Left ventricle myocardium inferior (tissue), 1 donor: ENCODE measurements around the gene PHF19. TPM values are rescaled to one million over a fixed set of nuclear protein-coding genes. Genes with fewer than 3 reads are reported as not detected.

Experiments
- DNase-seq: peaks from one replicate; pipeline ENCODE4 v3.0.0-alpha.2; 2020
- H3K27ac ChIP-seq: fragments of 200-600 bp; replicated peaks from 2 replicates; pipeline ENCODE4 v1.8.0; 2021
- H3K27me3 ChIP-seq: fragments of 200-600 bp; 2 replicates; pipeline ENCODE4 v1.8.0; 2021; ENCODE audit warnings: low read depth
- H3K36me3 ChIP-seq: fragments of 200-600 bp; 2 replicates; pipeline ENCODE4 v1.8.0; 2021
- H3K4me1 ChIP-seq: fragments of 200-600 bp; 2 replicates; pipeline ENCODE4 v1.8.0; 2021
- H3K4me3 ChIP-seq: fragments of 200-600 bp; 2 replicates; pipeline ENCODE4 v1.8.0; 2021; ENCODE audit warnings: mild to moderate bottlenecking, moderate library complexity
- H3K9me3 ChIP-seq: fragments of 200-600 bp; replicated peaks from 2 replicates; pipeline ENCODE4 v1.8.0; 2021
- intact Hi-C: fragments of 100-400 bp; cut with micrococcal nuclease; formaldehyde crosslinking; loops from one replicate; pipeline ENCODE4 v1.11.0; 2022
- total RNA-seq: library from RNA; stranded (reverse); fragmentation: NEBNext Ultra II Directional; extraction: Animal tissue kit (Norgen Biotek cat#: 25700); gene quantifications from one replicate; pipeline ENCODE4 v1.2.1, GENCODE V29; 2021
- TF ChIP-seq, protein P1 (sequence below): fragments of 200-600 bp; IDR thresholded peaks from 2 replicates; pipeline ENCODE4 v1.8.0; 2021; ENCODE audit warnings: antibody characterized with exemption, mild to moderate bottlenecking, borderline replicate concordance
- donor health status: DM: no; HTN: yes; CAD: no; lungs with severe emphysema.

The PHF19 gene
- total RNA-seq, 1 donor from 2014 or later: 13.0 TPM

DNA sequence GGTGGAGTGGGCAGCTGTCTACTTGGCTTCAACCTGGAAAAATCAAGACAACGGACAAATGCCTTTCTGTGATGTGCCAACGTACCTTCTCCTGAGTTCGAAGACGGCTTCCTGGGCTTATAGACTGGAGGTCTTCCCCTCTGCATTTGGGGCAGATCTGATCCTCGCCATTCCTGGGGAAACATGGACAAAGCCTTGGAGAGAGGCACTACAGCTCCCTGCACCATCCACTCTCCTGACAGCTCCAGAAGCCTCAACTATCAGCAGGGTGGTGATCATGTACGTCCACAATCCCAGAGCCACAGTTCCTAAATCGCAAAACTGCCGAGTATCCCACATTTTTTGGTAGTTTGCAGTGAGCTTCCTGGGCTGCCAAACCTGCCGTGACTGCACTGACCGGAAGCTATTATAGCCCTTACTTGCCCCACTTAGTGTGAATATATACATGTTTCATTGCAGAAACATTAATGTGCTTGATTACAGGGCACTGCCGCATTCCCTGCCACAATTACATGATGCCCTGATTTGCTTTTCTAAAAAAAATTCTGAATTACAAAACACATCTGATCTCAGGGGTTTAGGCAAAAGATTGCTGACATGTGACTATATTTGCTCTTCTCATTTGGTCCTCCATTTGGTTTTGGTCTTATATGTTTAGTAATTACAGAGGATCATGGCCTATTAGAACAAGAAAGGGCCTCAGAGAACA is 46.8 kb upstream of the PHF19 start:
- Histone ChIP-seq H3K36me3 (no peaks in the 10 kb centered on the region), H3K4me1 (peaks cover 45% of the 10 kb centered on the region), H3K9me3 (no peaks in the 10 kb centered on the region), H3K4me3 (no peak overlapping the region), H3K27ac (peak overlapping the region; percentile 80), H3K27me3 (no peaks in the 10 kb centered on the region)
- intact Hi-C loops: loop anchor here (10.0 kb wide), 1 partner anchor 49 kb away; the partner anchor contains the start of gene PHF19
- DNase-seq: no peak
- TF ChIP-seq, protein P1, sequence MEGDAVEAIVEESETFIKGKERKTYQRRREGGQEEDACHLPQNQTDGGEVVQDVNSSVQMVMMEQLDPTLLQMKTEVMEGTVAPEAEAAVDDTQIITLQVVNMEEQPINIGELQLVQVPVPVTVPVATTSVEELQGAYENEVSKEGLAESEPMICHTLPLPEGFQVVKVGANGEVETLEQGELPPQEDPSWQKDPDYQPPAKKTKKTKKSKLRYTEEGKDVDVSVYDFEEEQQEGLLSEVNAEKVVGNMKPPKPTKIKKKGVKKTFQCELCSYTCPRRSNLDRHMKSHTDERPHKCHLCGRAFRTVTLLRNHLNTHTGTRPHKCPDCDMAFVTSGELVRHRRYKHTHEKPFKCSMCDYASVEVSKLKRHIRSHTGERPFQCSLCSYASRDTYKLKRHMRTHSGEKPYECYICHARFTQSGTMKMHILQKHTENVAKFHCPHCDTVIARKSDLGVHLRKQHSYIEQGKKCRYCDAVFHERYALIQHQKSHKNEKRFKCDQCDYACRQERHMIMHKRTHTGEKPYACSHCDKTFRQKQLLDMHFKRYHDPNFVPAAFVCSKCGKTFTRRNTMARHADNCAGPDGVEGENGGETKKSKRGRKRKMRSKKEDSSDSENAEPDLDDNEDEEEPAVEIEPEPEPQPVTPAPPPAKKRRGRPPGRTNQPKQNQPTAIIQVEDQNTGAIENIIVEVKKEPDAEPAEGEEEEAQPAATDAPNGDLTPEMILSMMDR: no peak

DNA sequence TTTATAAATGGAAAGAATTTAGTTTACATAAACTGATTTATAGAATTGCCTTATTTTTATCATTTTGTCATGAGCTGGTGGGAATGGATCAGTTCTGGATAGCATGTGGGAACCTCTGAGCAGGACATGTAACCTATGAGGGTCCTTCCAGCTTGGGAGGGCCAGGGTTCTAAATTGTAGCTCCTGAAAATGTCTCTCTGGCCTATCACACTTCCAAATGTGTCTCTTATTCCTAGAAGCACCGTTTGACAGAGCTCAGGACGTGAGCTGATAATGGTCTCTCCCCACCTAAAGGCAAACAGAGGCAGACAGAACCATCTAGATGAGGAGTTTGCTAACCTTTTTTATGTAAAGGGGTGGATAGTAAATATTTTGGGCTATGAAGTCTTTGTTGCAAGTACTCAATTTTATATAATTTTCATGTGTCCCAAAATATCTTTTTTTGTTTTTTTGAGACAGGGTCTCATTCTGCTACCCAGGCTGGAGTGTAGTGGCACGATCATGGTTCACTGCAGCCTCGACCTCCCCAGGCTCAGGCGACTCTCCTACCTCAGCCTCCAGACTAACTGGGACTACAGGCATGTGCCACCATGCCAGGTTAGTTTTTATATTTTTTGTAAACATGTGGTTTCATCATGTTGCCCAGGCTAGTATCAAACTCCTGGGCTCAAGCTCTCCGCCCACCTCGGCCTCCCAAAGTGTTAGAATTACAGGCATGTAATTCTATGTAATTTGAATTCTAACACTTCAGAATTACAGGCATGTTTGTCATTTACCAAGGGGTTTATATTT is 45.6 kb upstream of the PHF19 start:
- TF ChIP-seq, protein P1: no peak
- H3K9me3 ChIP-seq: no peaks in the 10 kb centered on the region
- DNase-seq: no peak
- no peaks in the 10 kb centered on the region for H3K36me3 ChIP-seq
- intact Hi-C loops: loop anchor here (10.0 kb wide), 1 partner anchor 48 kb away; the partner anchor contains the start of gene PHF19
- H3K4me1 ChIP-seq: peaks cover 40% of the 10 kb centered on the region
- H3K27ac ChIP-seq: peak overlapping the region; percentile 80
- no peak overlapping the region for H3K4me3 ChIP-seq
- H3K27me3 ChIP-seq: no peaks in the 10 kb centered on the region

DNA sequence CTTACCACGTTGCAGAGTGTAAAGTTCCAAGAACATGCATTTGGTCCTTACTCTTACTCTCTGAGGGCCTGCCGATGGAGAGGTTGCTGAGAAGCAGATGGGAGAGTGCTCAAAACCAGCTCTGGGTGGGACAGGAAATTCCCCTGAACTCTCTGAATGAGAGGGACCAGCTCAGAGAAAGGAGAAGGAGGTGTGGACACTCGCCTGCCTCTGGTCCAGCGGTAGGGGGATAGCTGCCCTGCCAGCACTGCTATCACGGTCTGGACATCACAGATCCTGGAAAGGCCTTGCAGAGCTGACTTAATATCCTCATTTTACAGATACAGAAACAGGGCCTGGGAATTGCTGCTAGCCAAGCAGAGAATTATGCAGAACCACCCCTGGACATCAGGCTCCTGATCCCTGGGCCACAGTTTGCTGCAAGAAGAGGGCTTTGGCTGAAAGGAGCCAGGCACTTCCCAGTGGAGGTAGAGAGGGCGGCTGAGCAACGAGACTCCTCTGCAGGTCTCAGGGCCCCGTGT is 44.7 kb upstream of the PHF19 start:
- H3K9me3 ChIP-seq: no peaks in the 10 kb centered on the region
- DNase-seq: no peak
- TF ChIP-seq, protein P1: no peak
- no peaks in the 10 kb centered on the region for H3K36me3 ChIP-seq
- intact Hi-C loops: loop anchor here (10.0 kb wide), 1 partner anchor 47 kb away; the partner anchor contains the start of gene PHF19
- H3K27me3 ChIP-seq: no peaks in the 10 kb centered on the region
- H3K4me1 ChIP-seq: peaks cover 44% of the 10 kb centered on the region
- no peak overlapping the region for H3K4me3 ChIP-seq
- peak overlapping the region; percentile 80 for H3K27ac ChIP-seq

DNA sequence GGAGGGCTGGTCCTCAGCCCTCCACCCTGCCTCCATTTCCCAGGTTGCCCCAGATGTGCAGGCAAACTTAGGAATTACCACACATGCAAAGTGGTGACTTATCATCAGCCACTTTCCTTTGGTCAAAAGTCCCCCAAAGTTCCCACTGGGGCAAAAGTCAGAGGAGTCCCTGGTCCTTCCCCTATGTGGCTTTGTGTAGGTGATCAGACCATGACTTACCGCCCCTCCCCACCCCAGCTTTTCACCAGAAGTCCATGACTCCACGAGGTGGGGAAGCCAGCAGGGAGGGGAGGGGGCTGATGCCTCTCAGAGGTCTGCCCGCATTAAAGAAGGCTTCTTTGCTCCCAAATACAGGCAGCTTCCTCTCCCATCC is 43.8 kb upstream of the PHF19 start:
- Histone ChIP-seq H3K27ac (peak overlapping the region; percentile 80), H3K36me3 (no peaks in the 10 kb centered on the region), H3K4me3 (no peak overlapping the region), H3K4me1 (peaks cover 52% of the 10 kb centered on the region), H3K9me3 (no peaks in the 10 kb centered on the region), H3K27me3 (no peaks in the 10 kb centered on the region)
- TF ChIP-seq, protein P1: no peak
- intact Hi-C loops: loop anchor here (10.0 kb wide), 1 partner anchor 46 kb away; the partner anchor contains the start of gene PHF19
- DNase-seq: no peak
